OCI-LY3 (cell line): ENCODE measurements around the gene POC1B.

ENCODE experiments used
- H2AFZ ChIP-seq: fragments of 200-600, 300-600 bp; shearing (Covaris generic); 2 replicates; pipeline ENCODE4 v1.6.0; 2014; ENCODE audit warnings: antibody characterized with exemption, low read depth, low read length
- H3K27ac ChIP-seq: fragments of 200-600, 300-600 bp; sonication (generic); 2 replicates; pipeline ENCODE4 v1.5.1; 2014; ENCODE audit warnings: mild to moderate bottlenecking, low read length, moderate library complexity, mixed read lengths
- H3K27me3 ChIP-seq: fragments of 200-600, 300-600 bp; sonication (generic); 2 replicates; pipeline ENCODE4 v1.6.1; 2014; ENCODE audit warnings: low read depth, low read length, mixed read lengths
- H3K36me3 ChIP-seq: fragments of 200-600, 300-600 bp; sonication (generic); replicated peaks from 2 replicates; pipeline ENCODE3; 2014; ENCODE audit warnings: low read depth, low read length, mixed read lengths
- H3K4me1 ChIP-seq: fragments of 300-600, 200-600 bp; sonication (generic); 2 replicates; pipeline ENCODE4 v1.6.1; 2014; ENCODE audit warnings: low read length, mixed read lengths
- H3K4me2 ChIP-seq: fragments of 200-600, 300-600 bp; sonication (generic); 2 replicates; pipeline ENCODE4 v1.6.1; 2014; ENCODE audit warnings: low read length, mixed read lengths
- H3K4me3 ChIP-seq: fragments of 300-600, 200-600 bp; sonication (generic); 2 replicates; pipeline ENCODE4 v1.5.1; 2014; ENCODE audit warnings: antibody characterized with exemption, mild to moderate bottlenecking, low read length, moderate library complexity
- H3K79me2 ChIP-seq: fragments of 300-600, 200-600 bp; shearing (Covaris generic); 2 replicates; pipeline ENCODE4 v1.6.1; 2014; ENCODE audit warnings: mild to moderate bottlenecking, low read length, mixed read lengths
- H3K9ac ChIP-seq: fragments of 300-600, 200-600 bp; shearing (Covaris generic); 2 replicates; pipeline ENCODE4 v1.6.0; 2014; ENCODE audit warnings: mild to moderate bottlenecking, low read length, moderate library complexity
- H3K9me3 ChIP-seq: fragments of 200-600, 300-600 bp; shearing (Covaris generic); 2 replicates; pipeline ENCODE4 v1.6.1; 2014; ENCODE audit warnings: low read length, mixed read lengths; ENCODE audit not compliant: insufficient read depth
- H4K20me1 ChIP-seq: fragments of 200-600, 300-600 bp; sonication (generic); 2 replicates; pipeline ENCODE4 v1.6.1; 2016; ENCODE audit warnings: low read length, mixed read lengths; ENCODE audit not compliant: insufficient read depth
- EZH2phosphoT487 ChIP-seq: fragments of 200-600 bp; shearing (Covaris generic); IDR thresholded peaks from 2 replicates; pipeline ENCODE4 v1.6.1; 2018; ENCODE audit warnings: antibody characterized with exemption, mixed run types, low read depth
- TF ChIP-seq, protein P1 (sequence below): fragments of 200-600, 300-600 bp; sonication (generic); IDR thresholded peaks from 2 replicates; pipeline ENCODE4 v1.5.1; 2014; ENCODE audit warnings: antibody characterized with exemption, low read length, low read depth

POC1B gene

DNA sequence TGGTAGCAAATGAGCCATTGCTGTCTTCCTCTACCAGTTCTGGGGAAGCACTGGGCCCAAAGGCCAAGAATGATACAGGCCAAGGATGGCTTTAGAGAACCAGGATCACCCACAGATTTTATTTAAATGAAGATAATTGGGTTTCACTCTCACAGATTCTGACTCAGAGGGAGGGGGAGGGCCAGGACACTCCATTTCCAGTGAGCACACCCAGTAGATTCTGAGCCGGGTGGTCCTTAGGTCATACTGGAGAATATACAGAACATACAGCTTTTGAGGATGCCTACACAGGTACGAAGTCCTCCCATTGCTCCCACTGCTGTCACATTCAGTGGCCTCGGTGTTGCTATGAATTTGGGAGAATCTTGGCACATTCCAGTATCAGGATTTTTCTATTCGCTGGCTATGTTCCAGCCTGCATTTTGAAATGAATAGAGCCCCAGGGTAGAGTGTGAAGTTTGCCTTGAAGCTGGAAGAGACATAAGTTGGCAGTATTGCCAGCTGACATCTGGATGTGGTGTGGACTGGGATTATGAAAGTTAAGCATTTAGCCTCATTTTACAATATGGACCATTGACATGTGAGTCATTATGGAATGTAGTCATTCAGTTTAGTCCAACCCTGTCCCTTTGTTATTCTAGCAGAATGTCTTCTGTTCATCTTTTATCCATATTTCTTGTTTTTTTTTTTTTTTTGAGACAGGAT lies 45.8 kb upstream of the POC1B start:
- Histone ChIP-seq H2AFZ (no peak overlapping the region), H3K4me1 (peaks cover 19% of the 10 kb centered on the region), H3K27ac (no peak overlapping the region), H3K27me3 (no peaks in the 10 kb centered on the region), H3K79me2 (no peaks in the 10 kb centered on the region), H4K20me1 (no peaks in the 10 kb centered on the region), H3K4me3 (no peak overlapping the region), H3K4me2 (no peak overlapping the region), H3K9ac (no peak overlapping the region), H3K36me3 (no peaks in the 10 kb centered on the region), H3K9me3 (no peaks in the 10 kb centered on the region)
- no peak for TF ChIP-seq EZH2phosphoT487
- TF ChIP-seq, protein P1, sequence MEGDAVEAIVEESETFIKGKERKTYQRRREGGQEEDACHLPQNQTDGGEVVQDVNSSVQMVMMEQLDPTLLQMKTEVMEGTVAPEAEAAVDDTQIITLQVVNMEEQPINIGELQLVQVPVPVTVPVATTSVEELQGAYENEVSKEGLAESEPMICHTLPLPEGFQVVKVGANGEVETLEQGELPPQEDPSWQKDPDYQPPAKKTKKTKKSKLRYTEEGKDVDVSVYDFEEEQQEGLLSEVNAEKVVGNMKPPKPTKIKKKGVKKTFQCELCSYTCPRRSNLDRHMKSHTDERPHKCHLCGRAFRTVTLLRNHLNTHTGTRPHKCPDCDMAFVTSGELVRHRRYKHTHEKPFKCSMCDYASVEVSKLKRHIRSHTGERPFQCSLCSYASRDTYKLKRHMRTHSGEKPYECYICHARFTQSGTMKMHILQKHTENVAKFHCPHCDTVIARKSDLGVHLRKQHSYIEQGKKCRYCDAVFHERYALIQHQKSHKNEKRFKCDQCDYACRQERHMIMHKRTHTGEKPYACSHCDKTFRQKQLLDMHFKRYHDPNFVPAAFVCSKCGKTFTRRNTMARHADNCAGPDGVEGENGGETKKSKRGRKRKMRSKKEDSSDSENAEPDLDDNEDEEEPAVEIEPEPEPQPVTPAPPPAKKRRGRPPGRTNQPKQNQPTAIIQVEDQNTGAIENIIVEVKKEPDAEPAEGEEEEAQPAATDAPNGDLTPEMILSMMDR = no peak

DNA sequence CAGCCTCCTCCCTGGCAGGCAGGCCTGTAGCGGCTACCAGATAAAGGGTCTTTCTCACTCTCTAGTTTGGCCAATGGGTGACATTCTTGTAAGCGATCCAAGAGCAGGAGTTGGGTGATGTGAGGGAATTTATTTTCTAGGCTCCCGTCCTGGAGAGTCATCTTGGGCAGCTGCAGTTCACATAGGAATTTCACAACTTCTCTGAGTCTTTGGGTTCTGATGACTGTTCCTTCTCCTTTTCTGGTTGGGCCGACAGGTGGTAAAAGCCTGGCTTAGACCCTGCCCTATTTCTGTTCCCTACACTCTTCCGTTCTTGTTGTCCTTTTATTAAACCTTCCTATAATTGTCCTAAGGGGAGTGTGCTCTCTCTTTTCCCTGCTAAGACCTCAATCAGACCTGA lies 42.6 kb upstream of the POC1B start:
- H4K20me1 ChIP-seq = no peaks in the 10 kb centered on the region

DNA sequence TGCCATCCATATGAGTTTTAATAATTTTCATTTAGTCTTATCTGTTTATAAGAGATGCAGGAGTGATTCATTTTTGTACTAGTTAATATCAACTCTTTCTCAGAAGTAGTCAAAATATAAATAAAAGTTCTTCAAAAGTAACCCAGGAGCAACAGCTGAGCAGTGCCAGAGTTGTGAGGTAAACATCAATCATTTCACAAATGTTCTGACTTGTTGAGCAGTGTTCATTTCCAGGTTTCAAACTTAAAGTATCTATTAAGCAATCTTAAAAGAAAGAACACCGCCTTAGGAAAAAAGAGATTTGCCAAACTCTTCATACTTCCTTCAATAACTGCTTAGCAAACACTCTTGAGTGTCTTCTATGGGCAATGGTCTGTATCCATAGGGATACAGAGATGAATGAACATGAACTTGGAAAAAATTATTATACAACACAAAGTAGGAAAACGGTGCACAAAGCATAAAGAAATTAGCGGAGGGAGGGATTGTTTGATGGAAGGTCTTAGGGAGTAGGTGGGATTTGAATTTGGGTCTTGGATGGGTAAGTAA lies 41.9 kb upstream of the POC1B start:
- Histone ChIP-seq H3K4me2 (no peak overlapping the region), H3K27me3 (no peaks in the 10 kb centered on the region), H3K9ac (no peak overlapping the region), H4K20me1 (no peaks in the 10 kb centered on the region), H3K27ac (no peak overlapping the region), H3K4me1 (no peaks in the 10 kb centered on the region), H3K79me2 (no peaks in the 10 kb centered on the region), H3K4me3 (no peak overlapping the region), H3K36me3 (no peaks in the 10 kb centered on the region), H2AFZ (no peak overlapping the region), H3K9me3 (no peaks in the 10 kb centered on the region)
- TF ChIP-seq EZH2phosphoT487 = no peak

More for the DNA sequence above, 42.6 kb upstream of the POC1B start:
- no peaks in the 10 kb centered on the region for H3K9me3 ChIP-seq
- no peak for TF ChIP-seq EZH2phosphoT487
- TF ChIP-seq, protein P1 = no peak
- no peak overlapping the region for H2AFZ ChIP-seq
- H3K79me2 ChIP-seq = no peaks in the 10 kb centered on the region
- H3K36me3 ChIP-seq = no peaks in the 10 kb centered on the region
- no peak overlapping the region for H3K9ac ChIP-seq
- H3K4me1 ChIP-seq = no peaks in the 10 kb centered on the region
- H3K4me2 ChIP-seq = no peak overlapping the region
- H3K4me3 ChIP-seq = no peak overlapping the region
- H3K27ac ChIP-seq = no peak overlapping the region
- no peaks in the 10 kb centered on the region for H3K27me3 ChIP-seq

DNA sequence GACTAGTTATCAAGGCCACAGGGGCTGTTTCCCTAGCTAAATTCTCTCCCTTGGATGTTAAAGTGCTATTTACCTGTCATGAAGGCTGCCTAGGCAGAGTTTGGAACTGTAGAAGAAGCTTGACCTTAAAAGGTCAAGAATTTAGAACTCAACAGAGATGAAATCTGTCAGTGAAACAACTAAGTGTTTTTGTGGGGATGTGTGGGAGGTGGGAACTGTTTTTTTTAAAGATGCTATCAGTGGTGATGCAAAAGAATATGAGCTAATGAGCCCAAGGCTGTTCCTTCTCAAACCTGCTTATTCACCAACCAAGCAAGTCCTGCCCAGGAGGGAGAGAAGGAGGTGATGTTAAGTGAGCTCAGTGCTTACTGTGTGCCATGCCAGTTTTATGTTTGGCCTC lies 40.8 kb upstream of the POC1B start:
- no peaks in the 10 kb centered on the region for H3K9me3 ChIP-seq
- no peak overlapping the region for H3K4me3 ChIP-seq
- H3K27ac ChIP-seq = no peak overlapping the region
- H3K4me2 ChIP-seq = no peak overlapping the region
- H3K9ac ChIP-seq = no peak overlapping the region
- H3K36me3 ChIP-seq = no peaks in the 10 kb centered on the region
- H3K27me3 ChIP-seq = no peaks in the 10 kb centered on the region
- no peak overlapping the region for H2AFZ ChIP-seq
- H4K20me1 ChIP-seq = no peaks in the 10 kb centered on the region
- TF ChIP-seq EZH2phosphoT487 = no peak
- TF ChIP-seq, protein P1 = no peak
- H3K4me1 ChIP-seq = no peaks in the 10 kb centered on the region
- H3K79me2 ChIP-seq = no peaks in the 10 kb centered on the region
